ENCODE measurements around the gene ASPG. TPM values are rescaled to one million over a fixed set of nuclear protein-coding genes. Genes with fewer than 3 reads are reported as not detected.

Gene ASPG
- total RNA-seq, 2 donors from 2014 or later: not detected

GRCh38 chr14:104054222-104054905 is 31.1 kb upstream of the ASPG start:
- ATAC-seq (peak; percentile 9 to 34), DNase-seq (ENCODE audit: low spot score) (no peak)
- Mint-ChIP-seq H3K9me3 (no peaks in the 10 kb centered on the region), H3K36me3 (no peaks in the 10 kb centered on the region), H3K4me1 (ENCODE audit: low read depth in 2 of 2) (no peaks in the 10 kb centered on the region), H3K27me3 (peaks cover 16 to 37% of the 10 kb centered on the region in 2 donors), H3K4me3 (no peak overlapping the region), H3K27ac (no peak overlapping the region)

DNA sequence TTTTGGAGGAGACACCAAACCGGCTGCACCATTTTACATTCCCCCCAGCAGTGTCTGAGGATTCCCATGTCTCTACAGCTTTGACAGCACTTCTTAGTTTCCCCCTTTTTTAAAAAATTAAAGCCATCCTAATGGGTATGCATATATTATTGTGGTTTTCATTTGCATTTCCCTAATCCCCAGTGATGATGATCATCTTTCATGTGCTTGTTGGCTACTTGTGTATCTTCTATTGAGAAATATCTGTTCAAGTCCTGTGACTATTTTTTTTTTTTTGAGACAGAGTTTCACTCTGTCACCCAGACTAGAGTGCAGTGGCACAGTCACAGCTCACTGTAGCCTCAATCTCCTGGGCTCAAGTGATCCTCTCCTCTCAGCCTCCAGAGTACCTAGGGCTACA is 23.2 kb upstream of the ASPG start:
- no peak overlapping the region for H3K4me3 Mint-ChIP-seq
- H3K36me3 Mint-ChIP-seq: peaks cover 5% of the 10 kb centered on the region
- no peaks in the 10 kb centered on the region for H3K4me1 Mint-ChIP-seq (ENCODE audit: low read depth in 2 of 2)

GRCh38 chr14:104064003-104064402 is 21.5 kb upstream of the ASPG start:
- H3K27me3 Mint-ChIP-seq: peaks cover 32 to 48% of the 10 kb centered on the region in 2 donors
- peaks cover 8% of the 10 kb centered on the region for H3K36me3 Mint-ChIP-seq
- H3K9me3 Mint-ChIP-seq: no peaks in the 10 kb centered on the region
- H3K4me1 Mint-ChIP-seq (ENCODE audit: low read depth in 2 of 2): no peaks in the 10 kb centered on the region
- no peak for DNase-seq (ENCODE audit: low spot score)
- no peak for ATAC-seq
- H3K27ac Mint-ChIP-seq: no peak overlapping the region
- H3K4me3 Mint-ChIP-seq: no peak overlapping the region

More for the DNA sequence above, 23.2 kb upstream of the ASPG start:
- Mint-ChIP-seq H3K9me3 (no peaks in the 10 kb centered on the region), H3K27me3 (peaks cover 31 to 53% of the 10 kb centered on the region in 2 donors), H3K27ac (no peak overlapping the region)
- no peak for ATAC-seq
- no peak for DNase-seq (ENCODE audit: low spot score)

- ATAC-seq (no peak), DNase-seq (ENCODE audit: low spot score) (no peak)
- Mint-ChIP-seq H3K4me1 (ENCODE audit: low read depth in 2 of 2) (no peaks in the 10 kb centered on the region), H3K36me3 (peaks cover 8% of the 10 kb centered on the region), H3K27me3 (peaks cover 27 to 51% of the 10 kb centered on the region in 2 donors), H3K27ac (no peak overlapping the region), H3K9me3 (no peaks in the 10 kb centered on the region), H3K4me3 (no peak overlapping the region)
These were observed 19.2 kb upstream of the ASPG start for GRCh38 chr14:104066279-104066678.

DNA sequence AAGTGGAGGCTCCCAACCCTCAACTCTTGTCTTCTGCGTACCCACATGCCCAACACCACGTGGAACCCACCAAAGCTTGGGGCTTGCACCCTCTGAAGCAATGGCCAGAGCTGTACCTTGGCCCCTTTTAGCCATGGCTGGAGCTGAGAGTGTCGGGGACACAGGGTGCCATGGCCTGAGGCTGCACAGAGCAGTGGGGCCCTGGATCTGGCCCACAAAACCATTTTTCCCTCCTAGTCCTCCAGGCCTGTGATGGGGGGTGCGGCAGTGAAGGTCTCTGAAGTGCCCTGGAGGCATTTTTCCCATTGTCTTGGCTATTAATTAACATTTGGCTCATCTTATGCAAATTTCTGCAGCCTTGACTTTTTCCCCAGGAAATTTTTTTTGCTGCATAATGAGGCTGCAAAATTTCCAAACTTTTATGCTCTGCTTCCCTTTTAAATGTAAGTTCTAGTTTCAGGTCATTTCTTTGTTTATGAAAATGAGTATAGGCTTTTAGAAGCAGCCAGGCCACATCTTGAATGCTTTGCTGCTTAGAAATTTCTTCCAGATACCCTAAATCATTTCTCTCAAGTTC is 18.7 kb upstream of the ASPG start:
- DNase-seq (ENCODE audit: low spot score) (no peak), ATAC-seq (no peak)
- Mint-ChIP-seq H3K36me3 (peaks cover 8% of the 10 kb centered on the region), H3K4me3 (no peak overlapping the region), H3K4me1 (ENCODE audit: low read depth in 2 of 2) (no peaks in the 10 kb centered on the region), H3K27me3 (peaks cover 25 to 51% of the 10 kb centered on the region in 2 donors), H3K9me3 (no peaks in the 10 kb centered on the region), H3K27ac (no peak overlapping the region)

GRCh38 chr14:104069541-104069940 is 16.0 kb upstream of the ASPG start:
- Mint-ChIP-seq H3K4me3 (no peak overlapping the region), H3K4me1 (ENCODE audit: low read depth in 2 of 2) (no peaks in the 10 kb centered on the region), H3K9me3 (peaks cover 3% of the 10 kb centered on the region), H3K27ac (no peak overlapping the region), H3K27me3 (peaks cover 14 to 31% of the 10 kb centered on the region in 2 donors), H3K36me3 (peaks cover 19% of the 10 kb centered on the region)
- DNase-seq (ENCODE audit: low spot score): no peak
- ATAC-seq: no peak

DNA sequence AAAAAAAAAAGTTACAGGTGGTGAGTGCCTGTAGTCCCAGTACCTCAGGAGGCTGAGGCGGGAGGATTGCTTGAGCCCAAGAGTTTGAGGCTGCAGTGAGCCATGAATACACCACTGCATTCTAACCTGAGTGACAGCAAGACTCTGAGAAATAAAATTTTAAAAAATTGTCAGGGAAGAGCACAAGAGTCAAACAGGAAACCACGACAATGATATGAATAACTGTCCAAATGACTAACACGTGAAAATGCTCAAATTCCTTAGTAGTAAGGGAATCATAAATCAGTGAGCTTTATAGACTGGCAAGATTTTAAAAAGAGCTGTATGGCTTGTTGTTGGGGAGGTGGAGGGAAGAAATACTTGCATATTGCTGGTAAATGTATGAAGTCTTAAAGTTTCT is 12.9 kb upstream of the ASPG start:
- H3K4me3 Mint-ChIP-seq: no peak overlapping the region
- DNase-seq (ENCODE audit: low spot score) (no peak), ATAC-seq (no peak)
- no peaks in the 10 kb centered on the region for H3K4me1 Mint-ChIP-seq (ENCODE audit: low read depth in 2 of 2)
- H3K9me3 Mint-ChIP-seq: peaks cover 3% of the 10 kb centered on the region
- H3K27ac Mint-ChIP-seq: no peak overlapping the region
- H3K36me3 Mint-ChIP-seq: peaks cover 12% of the 10 kb centered on the region
- peaks cover 9 to 18% of the 10 kb centered on the region in 2 donors for H3K27me3 Mint-ChIP-seq

- peaks cover 11% of the 10 kb centered on the region for H3K36me3 Mint-ChIP-seq
- H3K27ac Mint-ChIP-seq: no peak overlapping the region
- no peak overlapping the region for H3K4me3 Mint-ChIP-seq
- H3K27me3 Mint-ChIP-seq: peaks cover 10 to 16% of the 10 kb centered on the region in 2 donors
- ATAC-seq (no peak), DNase-seq (ENCODE audit: low spot score) (no peak)
- peaks cover 0 to 6% of the 10 kb centered on the region in 2 donors for H3K4me1 Mint-ChIP-seq (ENCODE audit: low read depth in 2 of 2)
- H3K9me3 Mint-ChIP-seq: peaks cover 3% of the 10 kb centered on the region
These were observed 11.7 kb upstream of the ASPG start for GRCh38 chr14:104073764-104074163.

DNA sequence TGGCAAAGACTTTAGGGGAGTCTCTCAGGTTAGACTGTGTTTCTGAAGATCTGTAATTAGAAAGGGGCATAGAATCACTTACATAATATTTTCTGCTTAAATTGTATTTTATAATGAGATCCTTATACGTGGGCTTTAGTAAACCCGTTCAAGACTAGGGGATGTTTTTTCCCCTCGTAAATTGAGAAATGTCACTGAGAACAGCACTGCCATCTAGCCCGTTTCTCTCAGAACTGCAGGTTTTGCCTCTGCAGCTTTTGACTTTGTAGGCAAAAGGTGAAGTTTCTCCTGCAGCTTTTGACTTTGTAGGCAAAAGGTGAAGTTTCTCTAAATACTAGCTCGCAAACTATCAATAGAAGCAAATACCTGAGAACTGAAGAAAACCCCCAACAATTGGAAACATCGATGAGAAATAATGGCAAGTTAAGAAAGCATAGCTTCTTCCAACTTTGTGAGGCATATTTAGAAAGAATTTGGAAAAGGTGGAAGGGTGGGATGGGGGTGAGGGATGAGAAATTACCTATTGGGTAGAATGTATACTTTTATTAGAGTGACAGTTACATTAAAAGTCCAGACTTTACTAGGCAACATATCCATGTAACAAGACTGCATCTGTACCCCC is 9.9 kb upstream of the ASPG start:
- Mint-ChIP-seq H3K36me3 (peaks cover 11% of the 10 kb centered on the region), H3K27me3 (peaks cover 5 to 6% of the 10 kb centered on the region in 2 donors), H3K4me3 (no peak overlapping the region), H3K9me3 (peaks cover 3% of the 10 kb centered on the region), H3K4me1 (ENCODE audit: low read depth in 2 of 2) (peaks cover 0 to 6% of the 10 kb centered on the region in 2 donors), H3K27ac (no peak overlapping the region)
- DNase-seq (ENCODE audit: low spot score) (no peak), ATAC-seq (no peak)

GRCh38 chr14:104076743-104077142 is 8.8 kb upstream of the ASPG start:
- no peak for DNase-seq (ENCODE audit: low spot score)
- Mint-ChIP-seq H3K4me3 (no peak overlapping the region), H3K27me3 (peaks cover 5 to 6% of the 10 kb centered on the region in 2 donors), H3K36me3 (peaks cover 11% of the 10 kb centered on the region), H3K4me1 (ENCODE audit: low read depth in 2 of 2) (peaks cover 0 to 6% of the 10 kb centered on the region in 2 donors), H3K27ac (no peak overlapping the region), H3K9me3 (peaks cover 3% of the 10 kb centered on the region)
- ATAC-seq: no peak

- peaks cover 0 to 6% of the 10 kb centered on the region in 2 donors for H3K4me1 Mint-ChIP-seq (ENCODE audit: low read depth in 2 of 2)
- peaks cover 6% of the 10 kb centered on the region for H3K36me3 Mint-ChIP-seq
- ATAC-seq: peak; percentile 93 to 94
- no peak overlapping the region for H3K4me3 Mint-ChIP-seq
- DNase-seq (ENCODE audit: low spot score): peak; percentile 90
- peaks cover 3% of the 10 kb centered on the region for H3K9me3 Mint-ChIP-seq
- H3K27ac Mint-ChIP-seq: peak overlapping the region in 1 of 2 donors; percentile 14
- H3K27me3 Mint-ChIP-seq: peaks cover 5 to 6% of the 10 kb centered on the region in 2 donors
These were observed 7.5 kb upstream of the ASPG start for GRCh38 chr14:104078031-104078455.

- no peak for DNase-seq (ENCODE audit: low spot score)
- peaks cover 2 to 3% of the 10 kb centered on the region in 2 donors for H3K27me3 Mint-ChIP-seq
- no peak for ATAC-seq
These were observed 4.9 kb upstream of the ASPG start for GRCh38 chr14:104080376-104081260.

DNA sequence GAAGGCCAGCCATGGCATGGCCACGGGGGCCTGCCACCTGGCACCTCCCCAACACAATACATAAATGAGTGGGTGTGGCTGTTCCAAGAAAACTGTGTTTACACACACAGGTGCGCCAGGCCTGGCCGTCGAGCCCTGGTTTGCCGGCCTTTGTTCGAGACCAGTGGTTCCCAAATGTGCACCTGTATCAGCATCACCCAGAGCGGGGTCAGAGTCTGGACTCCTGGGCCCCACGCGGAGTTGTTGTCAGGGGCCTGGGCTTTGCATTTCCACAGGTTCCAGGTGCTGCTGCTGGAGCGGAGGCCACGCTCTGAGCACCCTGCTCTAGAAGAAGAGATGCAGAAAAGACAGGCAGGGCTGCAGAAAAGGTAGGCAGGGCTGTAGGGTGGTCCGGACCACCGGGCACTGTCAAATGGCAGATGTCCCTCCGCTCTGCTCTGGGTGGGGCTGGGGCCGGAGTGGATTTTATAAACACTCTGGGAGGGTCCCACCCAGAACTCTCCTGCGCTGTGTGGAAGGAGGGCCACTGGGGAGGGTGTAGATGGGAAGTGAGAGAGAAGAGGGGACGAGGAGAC is 4.2 kb upstream of the ASPG start:
- H3K27me3 Mint-ChIP-seq: peaks cover 0 to 3% of the 10 kb centered on the region in 2 donors
- H3K27ac Mint-ChIP-seq: no peak overlapping the region
- H3K9me3 Mint-ChIP-seq: no peaks in the 10 kb centered on the region
- H3K36me3 Mint-ChIP-seq: no peaks in the 10 kb centered on the region
- H3K4me1 Mint-ChIP-seq (ENCODE audit: low read depth in 2 of 2): peaks cover 0 to 6% of the 10 kb centered on the region in 2 donors
- DNase-seq (ENCODE audit: low spot score) (no peak), ATAC-seq (no peak)
- H3K4me3 Mint-ChIP-seq: no peak overlapping the region

More at GRCh38 chr14:104080376-104081260, 4.9 kb upstream of the ASPG start:
- H3K4me1 Mint-ChIP-seq (ENCODE audit: low read depth in 2 of 2): peaks cover 0 to 6% of the 10 kb centered on the region in 2 donors
- no peaks in the 10 kb centered on the region for H3K36me3 Mint-ChIP-seq
- no peak overlapping the region for H3K4me3 Mint-ChIP-seq
- H3K9me3 Mint-ChIP-seq: no peaks in the 10 kb centered on the region
- no peak overlapping the region for H3K27ac Mint-ChIP-seq

All from natural killer cell treated with Interleukin-12 subunit alpha and Interleukin-12 subunit beta and Interleukin-15 and Interleukin-18, amount 100 ng/mL, for 72 hours (primary cell).